GM12873 (cell line): ENCODE results near the gene CNTFR.

ENCODE experiments used
- CTCF ChIP-seq: IDR thresholded peaks from 2 replicates; pipeline ENCODE4 v1.5.1; 2012; ENCODE audit warnings: low read depth, mild to moderate bottlenecking, moderate library complexity, low read length, control low read depth; ENCODE audit not compliant: insufficient read depth; ENCODE audit errors: missing control alignments

The CNTFR gene

GRCh38 chr9:34553511-34554021, 36.0 kb downstream of the CNTFR start:
- no peak for TF ChIP-seq CTCF

- TF ChIP-seq CTCF, result no peak
These were observed 36.5 kb downstream of the CNTFR start for GRCh38 chr9:34552986-34553385.

GRCh38 chr9:34552606-34552981, 36.9 kb downstream of the CNTFR start:
- no peak for TF ChIP-seq CTCF

- TF ChIP-seq CTCF, result no peak
These were observed 37.5 kb downstream of the CNTFR start for GRCh38 chr9:34551751-34552605.

GRCh38 chr9:34550681-34551270, 38.7 kb downstream of the CNTFR start:
- TF ChIP-seq CTCF, result no peak

- no peak for TF ChIP-seq CTCF
These were observed 39.4 kb downstream of the CNTFR start for GRCh38 chr9:34550016-34550680.

GRCh38 chr9:34549407-34549732, 40.2 kb downstream of the CNTFR start:
- no peak for TF ChIP-seq CTCF
